H1 (cell line): ENCODE measurements around the gene ANAPC2. TPM values are rescaled to one million over a fixed set of nuclear protein-coding genes. Genes with fewer than 3 reads are reported as not detected.

Experiments
- CTCF ChIA-PET: fragments of 300-600 bp; sonication (Branson Sonifier 250); formaldehyde crosslinking; loops from one replicate; lab custom pipeline; 2021; ENCODE audit not compliant: partially characterized antibody; lab: Charles Lee
- POLR2A ChIA-PET: fragments of 300-600 bp; sonication (Branson Sonifier 250); formaldehyde crosslinking; loops from one replicate; lab custom pipeline; 2021; ENCODE audit warnings: inconsistent platforms; ENCODE audit not compliant: partially characterized antibody; lab: Charles Lee
- DNase-seq, 2 experiments: peaks; one replicate each; pipeline versions ENCODE4 v3.0.0 to v3.0.0-alpha.2; 2010 to 2022; ENCODE audit warnings: low spot score in 2 of 2, low read depth in 1 of 2, mixed read lengths in 1 of 2
- FAIRE-seq: peaks from 2 replicates; lab custom pipeline; 2011; peaks lifted over from hg19 to GRCh38; lab: Jason Lieb, UNC
- H2AFZ ChIP-seq: 2 replicates; pipeline ENCODE4 v1.8.1; 2012; ENCODE audit warnings: low read length, inconsistent platforms
- H2AK5ac ChIP-seq: 2 replicates; pipeline ENCODE4 v1.6.1; 2013; ENCODE audit warnings: low read depth, low read length
- H2BK120ac ChIP-seq: replicated peaks from 2 replicates; pipeline ENCODE3; 2013; ENCODE audit warnings: low read depth, low read length, inconsistent platforms
- H2BK12ac ChIP-seq: 2 replicates; pipeline ENCODE4 v1.6.1; 2013; ENCODE audit warnings: low read depth, low read length
- H2BK15ac ChIP-seq: 2 replicates; pipeline ENCODE4 v1.6.1; 2013; ENCODE audit warnings: low read length
- H2BK20ac ChIP-seq: 2 replicates; pipeline ENCODE4 v1.6.1; 2013; ENCODE audit warnings: low read length
- H2BK5ac ChIP-seq: 2 replicates; pipeline ENCODE4 v1.6.1; 2013; ENCODE audit warnings: low read depth, low read length
- H3K14ac ChIP-seq: 2 replicates; pipeline ENCODE4 v1.6.1; 2013; ENCODE audit warnings: inconsistent platforms; ENCODE audit not compliant: insufficient read length
- H3K18ac ChIP-seq: 2 replicates; pipeline ENCODE4 v1.6.1; 2013; ENCODE audit warnings: low read length; ENCODE audit errors: extremely low read depth
- H3K23ac ChIP-seq: 2 replicates; pipeline ENCODE4 v1.6.1; 2013; ENCODE audit warnings: inconsistent platforms; ENCODE audit not compliant: insufficient read length
- H3K23me2 ChIP-seq: 2 replicates; pipeline ENCODE4 v1.6.1; 2013; ENCODE audit warnings: low read depth, low read length
- H3K27ac ChIP-seq: 2 replicates; pipeline ENCODE4 v1.6.1; 2011; ENCODE audit warnings: low read depth, low read length, inconsistent platforms
- H3K27me3 ChIP-seq, 4 experiments: replicated peaks in 1 of 4; 1 replicate in 1 of 4; 2 replicates in 3 of 4; pipeline versions ENCODE4 v1.6.1 to v1.8.1; 2011 to 2013; ENCODE audit warnings: low read length in 3 of 4, mild to moderate bottlenecking in 3 of 4, inconsistent platforms in 2 of 4, mixed read lengths in 2 of 4, moderate library complexity in 1 of 4; ENCODE audit not compliant: control insufficient read depth in 3 of 4, insufficient read depth in 3 of 4; ENCODE audit errors: extremely low read depth in 1 of 4
- H3K36me3 ChIP-seq, 4 experiments: 2 replicates each; pipeline versions ENCODE4 v1.6.1 to v1.8.1; 2011 to 2013; ENCODE audit warnings: mild to moderate bottlenecking in 4 of 4, low read length in 3 of 4, moderate library complexity in 2 of 4, control low read depth in 1 of 4, inconsistent platforms in 1 of 4; ENCODE audit not compliant: insufficient read depth in 4 of 4, control insufficient read depth in 2 of 4
- H3K4ac ChIP-seq: replicated peaks from 2 replicates; pipeline ENCODE3; 2013; ENCODE audit warnings: low read length, low read depth, mixed read lengths, inconsistent platforms; ENCODE audit not compliant: insufficient read length
- H3K4me1 ChIP-seq, 4 experiments: replicated peaks in 1 of 4; 1 replicate in 1 of 4; 2 replicates in 3 of 4; pipeline versions ENCODE4 v1.6.1 to v1.8.1; 2011 to 2013; ENCODE audit warnings: low read length in 3 of 4, inconsistent platforms in 2 of 4, mixed read lengths in 1 of 4; ENCODE audit not compliant: insufficient read depth in 4 of 4, control insufficient read depth in 3 of 4
- H3K4me2 ChIP-seq, 2 experiments: 2 replicates each; pipeline versions ENCODE4 v1.6.1 to v1.8.1; 2011 to 2013; ENCODE audit warnings: low read depth in 2 of 2, low read length in 2 of 2, control low read depth in 1 of 2, inconsistent platforms in 1 of 2, mild to moderate bottlenecking in 1 of 2; ENCODE audit not compliant: insufficient read depth in 1 of 2
- H3K4me3 ChIP-seq, 4 experiments: fragments of 200-600, 300-600 bp in 1 of 4; sonication (generic), shearing (Covaris generic), sonication (Bioruptor Twin) in 1 of 4; 2 replicates each; pipeline versions ENCODE4 v1.5.1 to v1.8.1; 2011 to 2016; ENCODE audit warnings: low read length in 4 of 4, low read depth in 3 of 4, control low read depth in 2 of 4, inconsistent platforms in 2 of 4, mild to moderate bottlenecking in 2 of 4, mixed read lengths in 1 of 4, moderate library complexity in 1 of 4; ENCODE audit not compliant: insufficient read depth in 2 of 4; ENCODE audit errors: extremely low read depth in 1 of 4
- H3K56ac ChIP-seq: replicated peaks from 2 replicates; pipeline ENCODE3; 2013; ENCODE audit warnings: low read depth, mild to moderate bottlenecking, mixed read lengths, low read length, inconsistent platforms; ENCODE audit not compliant: insufficient read length
- H3K79me1 ChIP-seq: 2 replicates; pipeline ENCODE4 v1.6.1; 2013; ENCODE audit warnings: low read depth, low read length, control low read depth
- H3K79me2 ChIP-seq, 2 experiments: 2 replicates each; pipeline versions ENCODE4 v1.6.1 to v1.8.1; 2012 to 2013; ENCODE audit warnings: low read length in 2 of 2, mild to moderate bottlenecking in 2 of 2, inconsistent platforms in 1 of 2; ENCODE audit not compliant: insufficient read depth in 2 of 2, control insufficient read depth in 1 of 2
- H3K9ac ChIP-seq, 4 experiments: replicated peaks in 1 of 4; 1 replicate in 1 of 4; 2 replicates in 3 of 4; pipeline versions ENCODE4 v1.6.1 to v1.8.1; 2011 to 2013; ENCODE audit warnings: low read depth in 3 of 4, low read length in 3 of 4, control low read depth in 2 of 4, mild to moderate bottlenecking in 2 of 4, moderate library complexity in 2 of 4, inconsistent platforms in 1 of 4; ENCODE audit errors: extremely low read depth in 1 of 4
- H3K9me3 ChIP-seq, 2 experiments: 2 replicates each; pipeline versions ENCODE4 v1.6.1 to v1.8.1; 2012 to 2013; ENCODE audit warnings: mild to moderate bottlenecking in 2 of 2, moderate library complexity in 2 of 2, control low read depth in 1 of 2, inconsistent platforms in 1 of 2, low read depth in 1 of 2, low read length in 1 of 2, mixed read lengths in 1 of 2; ENCODE audit not compliant: insufficient read depth in 2 of 2
- H4K20me1 ChIP-seq, 2 experiments: replicated peaks in 1 of 2; 2 replicates each; pipeline versions ENCODE3 to v1.8.1; 2011 to 2013; ENCODE audit warnings: inconsistent platforms in 2 of 2, low read length in 2 of 2, mild to moderate bottlenecking in 1 of 2; ENCODE audit not compliant: insufficient read depth in 2 of 2, control insufficient read depth in 1 of 2
- H4K5ac ChIP-seq: 2 replicates; pipeline ENCODE4 v1.6.1; 2013; ENCODE audit warnings: low read length, low read depth, mixed read lengths, inconsistent platforms; ENCODE audit not compliant: insufficient read length
- H4K8ac ChIP-seq: 2 replicates; pipeline ENCODE4 v1.8.0; 2013; ENCODE audit warnings: mild to moderate bottlenecking, moderate library complexity, low read length, inconsistent platforms; ENCODE audit not compliant: insufficient read depth; ENCODE audit errors: extremely low read depth
- H4K91ac ChIP-seq: replicated peaks from 2 replicates; pipeline ENCODE3; 2013; ENCODE audit warnings: low read length, mixed read lengths, inconsistent platforms; ENCODE audit not compliant: insufficient read length
- CHD2 ChIP-seq: IDR thresholded peaks from 2 replicates; pipeline ENCODE4 v1.6.1; 2012; ENCODE audit warnings: low read length, improper control_type of control experiment
- TCF12 ChIP-seq: IDR thresholded peaks from 2 replicates; pipeline ENCODE4 v1.6.1; 2011; ENCODE audit warnings: low read depth, mild to moderate bottlenecking, low read length
- WGBS, 2 experiments: shearing (Covaris generic) in 1 of 2; methylation state at CpG; one replicate each; pipeline versions ENCODE4 v1.1.6 to v1.1.7; 2013 to 2015; ENCODE audit warnings: low lambda C conversion rate in 2 of 2, mixed read lengths in 2 of 2, inconsistent platforms in 1 of 2, low coverage in 1 of 2, missing lambda C conversion rate in 1 of 2; ENCODE audit not compliant: insufficient replicate concordance in 2 of 2, insufficient coverage in 1 of 2, insufficient read length in 1 of 2; ENCODE audit errors: extremely low coverage in 1 of 2, missing lambda C conversion rate in 1 of 2; 5-methylcytosine and 5-hydroxymethylcytosine counted together
- polyA plus RNA-seq, 7 experiments: library from polyadenylated mRNA; depleted of rRNA in 3 of 7; stranded (reverse) in 5 of 7; unstranded in 2 of 7; fragments of >200 nt in 5 of 7; fragments of 200-250 nt in 2 of 7; gene quantifications; 1 replicate in 5 of 7; 2 replicates in 1 of 7; 4 replicates in 1 of 7; pipeline versions ENCODE4 v1.2.1 to v1.2.3, GENCODE V29; 2011 to 2013; ENCODE audit warnings: missing spikeins in 2 of 7, mixed read lengths in 2 of 7
- total RNA-seq: library from RNA; stranded (reverse); fragmentation: NEBNext Ultra II Directional; extraction: Animal tissue kit (Norgen Biotek cat#: 25700); gene quantifications from 2 replicates; pipeline ENCODE4 v1.2.1, GENCODE V29; 2021

ANAPC2 gene
- total and polyA plus RNA-seq, 2 of the 8 experiments (the other 6 are each of a cell fraction or from before 2014, with no cell fraction given): 30.2 to 37.7 TPM

DNA sequence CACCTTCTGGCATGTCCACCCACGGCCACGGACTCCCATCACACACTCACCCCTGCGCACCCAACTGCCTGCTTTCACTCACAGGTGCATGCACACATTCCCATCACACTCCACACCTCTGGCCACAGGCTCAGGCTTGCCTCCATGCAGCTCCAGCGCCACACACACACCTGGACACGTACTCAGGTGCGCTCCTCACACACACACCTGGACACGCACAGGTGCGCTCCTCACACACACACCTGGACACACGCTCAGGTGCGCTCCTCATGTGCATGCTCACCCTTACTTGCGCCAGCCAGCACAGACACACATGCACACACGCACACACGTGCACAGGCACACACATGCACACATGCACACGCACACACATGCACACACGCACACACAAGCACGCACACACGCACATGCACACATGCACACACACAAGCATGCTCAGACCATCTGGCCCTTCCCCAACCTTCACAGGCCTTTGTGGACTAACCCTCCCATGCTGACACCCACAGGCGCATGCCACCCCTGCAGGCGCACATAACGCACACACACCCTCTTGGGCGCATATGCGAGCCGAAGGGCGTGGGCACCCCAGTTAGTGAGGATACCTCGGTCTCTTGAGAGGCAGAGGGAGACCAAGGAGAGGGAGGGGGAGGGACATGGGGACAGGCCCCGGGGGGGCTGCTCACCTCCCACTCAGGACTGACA lies 41.1 kb downstream of the ANAPC2 start:
- Histone ChIP-seq H3K4ac (peak overlapping the region; percentile 53), H3K14ac (no peak overlapping the region), H3K56ac (no peak overlapping the region), H4K8ac (no peak overlapping the region), H2BK20ac (no peak overlapping the region), H2AFZ (no peak overlapping the region), H3K4me3 (no peak overlapping the region), H3K9me3 (no peaks in the 10 kb centered on the region), H2AK5ac (no peak overlapping the region; the same call in 1 of the 2 replicates), H3K79me2 (no peaks in the 10 kb centered on the region), H3K9ac (no peak overlapping the region), H3K27ac (no peak overlapping the region), H2BK12ac (peak overlapping the region; percentile 94; the same call in 1 of the 2 replicates), H3K4me1 (peaks cover 0 to 9% (median 0%) of the 10 kb centered on the region in 4 experiments; a peak in 1 of 7 replicates), H3K23ac (no peak overlapping the region), H4K5ac (no peak overlapping the region), H3K79me1 (no peaks in the 10 kb centered on the region), H3K27me3 (peaks cover 0 to 17% (median 14%) of the 10 kb centered on the region in 4 experiments; a peak in 5 of 7 replicates), H3K36me3 (no peaks in the 10 kb centered on the region), H2BK120ac (no peak overlapping the region), H3K23me2 (no peaks in the 10 kb centered on the region), H3K18ac (no peak overlapping the region; the same call in 1 of the 2 replicates), H2BK5ac (peak overlapping the region; percentile 28), H4K91ac (no peak overlapping the region), H3K4me2 (no peak overlapping the region), H2BK15ac (peak overlapping the region; percentile 21; the same call in 1 of the 2 replicates), H4K20me1 (peaks cover 2 to 9% of the 10 kb centered on the region in 2 experiments)
- ChIA-PET CTCF (interaction anchor here (0.9 to 1.4 kb wide), 6 partner anchors 16 to 118 kb away, joined by 3 read pairs; no protein-coding TSS in a partner anchor), POLR2A (interaction anchor here (0.9 to 1.3 kb wide), 2 partner anchors 9 to 76 kb away, joined by 3 to 7 read pairs; partner anchors contain the start of gene GRIN1)
- no peak for TF ChIP-seq CHD2
- TF ChIP-seq TCF12: no peak
- FAIRE-seq (no peak), DNase-seq (no peak)
- 89% methylated on average over 24 of the region's 26 CpGs; no CpG with 5 or more reads in 1 of the 2 experiments for WGBS, 2 experiments
